Retinal pigment epithelial cell (primary cell): ENCODE results near the gene PLEKHN1.

Experiments used
- DNase-seq: peaks from one replicate; pipeline ENCODE4 v3.0.0-alpha.2; 2010; ENCODE audit warnings: low read depth
- H3K4me3 ChIP-seq: 2 replicates; pipeline ENCODE4 v1.5.1; 2011; ENCODE audit warnings: mild to moderate bottlenecking, low read length, control low read depth, moderate library complexity
- CTCF ChIP-seq: conservative IDR thresholded peaks from 2 replicates; pipeline ENCODE4 v1.5.1; 2011; ENCODE audit warnings: low read depth, low read length, control low read depth, inconsistent platforms

The PLEKHN1 gene

GRCh38 chr1:920010-920409 is 46.3 kb upstream of the PLEKHN1 start:
- no peak for DNase-seq
- TF ChIP-seq CTCF, result no peak
- no peak overlapping the region for H3K4me3 ChIP-seq

GRCh38 chr1:920521-920920 is 45.8 kb upstream of the PLEKHN1 start:
- H3K4me3 ChIP-seq, result no peak overlapping the region

GRCh38 chr1:921011-921837 is 45.1 kb upstream of the PLEKHN1 start:
- peak; percentile 54 for TF ChIP-seq CTCF
- no peak overlapping the region for H3K4me3 ChIP-seq
- no peak for DNase-seq

More at GRCh38 chr1:920521-920920, 45.8 kb upstream of the PLEKHN1 start:
- no peak for DNase-seq
- TF ChIP-seq CTCF, result no peak

- peak; percentile 14 for TF ChIP-seq CTCF
- peak within 1 kb of the TSS; percentile 56 for H3K4me3 ChIP-seq
- DNase-seq, result no peak
Measured at GRCh38 chr1:923131-923990, 42.9 kb upstream of the PLEKHN1 start, which contains the start of gene SAMD11. Gene SAMD11 (plus strand): TSS chr1:923923. CDS start chr1:924432, 509 bp downstream.

GRCh38 chr1:923991-924655 is 42.2 kb upstream of the PLEKHN1 start:
- no peak for TF ChIP-seq CTCF
- no peak for DNase-seq
- peak overlapping the region; percentile 56 for H3K4me3 ChIP-seq

GRCh38 chr1:924656-925560 is 41.4 kb upstream of the PLEKHN1 start:
- DNase-seq, result no peak
- H3K4me3 ChIP-seq, result peak overlapping the region; percentile 56
- no peak for TF ChIP-seq CTCF
